ENCODE results near the gene FADD. TPM values are rescaled to one million over a fixed set of nuclear protein-coding genes. Genes with fewer than 3 reads are reported as not detected.
A peak's percentile ranks its signal among the peaks of the same experiment; 100 is the strongest.
"Not testable (repeated sequence)": the region's sequence is repeated elsewhere in the genome, so short reads cannot be mapped to it uniquely, and the experiment has no call there.

FADD gene
- total and polyA plus RNA-seq, 2 donors (not counting 3 experiments of a cell fraction or from before 2014, with no cell fraction given), result 35.4 to 45.1 TPM

- intact Hi-C loops (cut with micrococcal nuclease); H4K20me1 ChIP-seq (replicated peaks; ENCODE audit: control insufficient read depth, extremely low read depth, insufficient read depth, low read length); H3K27ac ChIP-seq (ENCODE audit: insufficient read depth, low read depth, low read length); H3K9me3 ChIP-seq (replicated peaks; ENCODE audit: control insufficient read depth, insufficient read depth, low read length); dilution Hi-C loops (cut with MboI; ENCODE audit: extremely low pct_ligation_motif_present, low sequenced_read_pairs); BruUV-seq (replicated peaks); DNase-seq (ENCODE audit: low read depth, low spot score); H3K36me3 ChIP-seq (ENCODE audit: control insufficient read depth in 2 of 2, extremely low read depth in 1 of 2, insufficient read depth in 2 of 2, low read length in 2 of 2); FAIRE-seq; H3K27me3 ChIP-seq (ENCODE audit: control insufficient read depth in 2 of 2, insufficient read depth in 2 of 2, low read length in 2 of 2); POLR2A ChIA-PET; H3K4me2 ChIP-seq (ENCODE audit: insufficient read depth, low read length); H3K9ac ChIP-seq (replicated peaks; ENCODE audit: extremely low read depth, insufficient read depth, low read length); H3K9me1 ChIP-seq (replicated peaks; ENCODE audit: control insufficient read depth, extremely low read depth, insufficient read depth, low read length); H2AFZ ChIP-seq (ENCODE audit: low read depth, low read length); H3K4me3 ChIP-seq (replicated peaks in 1 of 3; ENCODE audit: insufficient read depth in 1 of 3, low read depth in 1 of 3, low read length in 3 of 3): not testable (repeated sequence)
- CTCF ChIA-PET, result interaction anchor here (1.0 to 1.8 kb wide), 2 partner anchors 282 to 286 kb away, joined by 3 to 7 read pairs; no protein-coding TSS in a partner anchor
- peaks cover 13% of the 10 kb centered on the region for H3K4me1 ChIP-seq (ENCODE audit: control insufficient read depth, extremely low read depth, insufficient read depth, low read length)
- peaks cover 21% of the 10 kb centered on the region for H3K79me2 ChIP-seq (ENCODE audit: control insufficient read depth, insufficient read depth, low read length)
Measured at GRCh38 chr11:70201047-70201446, 2.0 kb upstream of the FADD start.

- CTCF ChIA-PET, result interaction anchor here (3.4 kb wide), 1 partner anchor 10 kb away, joined by 10 read pairs; no protein-coding TSS in a partner anchor
- Histone ChIP-seq H3K27ac (ENCODE audit: insufficient read depth, low read depth, low read length) (no peak overlapping the region), H3K79me2 (ENCODE audit: control insufficient read depth, insufficient read depth, low read length) (peaks cover 32% of the 10 kb centered on the region), H3K9me1 (replicated peaks; ENCODE audit: control insufficient read depth, extremely low read depth, insufficient read depth, low read length) (no peaks in the 10 kb centered on the region), H3K9ac (replicated peaks; ENCODE audit: extremely low read depth, insufficient read depth, low read length) (peak overlapping the region; percentile 97), H3K36me3 (ENCODE audit: control insufficient read depth in 2 of 2, extremely low read depth in 1 of 2, insufficient read depth in 2 of 2, low read length in 2 of 2) (peaks cover 2 to 9% of the 10 kb centered on the region in 2 experiments), H3K4me2 (ENCODE audit: insufficient read depth, low read length) (peak overlapping the region; percentile 74), H2AFZ (ENCODE audit: low read depth, low read length) (peak overlapping the region; percentile 89), H3K4me3 (replicated peaks in 1 of 3; ENCODE audit: insufficient read depth in 1 of 3, low read depth in 1 of 3, low read length in 3 of 3) (peak overlapping the region in 2 of 3 experiments; percentile 79 to 86), H3K4me1 (ENCODE audit: control insufficient read depth, extremely low read depth, insufficient read depth, low read length) (peaks cover 13% of the 10 kb centered on the region), H3K9me3 (replicated peaks; ENCODE audit: control insufficient read depth, insufficient read depth, low read length) (no peaks in the 10 kb centered on the region), H4K20me1 (replicated peaks; ENCODE audit: control insufficient read depth, extremely low read depth, insufficient read depth, low read length) (no peaks in the 10 kb centered on the region), H3K27me3 (ENCODE audit: control insufficient read depth in 2 of 2, insufficient read depth in 2 of 2, low read length in 2 of 2) (no peaks in the 10 kb centered on the region)
- POLR2A ChIA-PET, result no interaction called here
- DNase-seq (ENCODE audit: low read depth, low spot score) (no peak), FAIRE-seq (no peak)
- dilution Hi-C loops (cut with MboI; ENCODE audit: extremely low pct_ligation_motif_present, low sequenced_read_pairs) (no loop called here), intact Hi-C loops (cut with micrococcal nuclease) (no loop called here)
- TF ChIP-seq CTCF (IDR thresholded peaks at IDR 0.05; ENCODE audit: extremely low read depth in 1 of 2, insufficient read depth in 1 of 2, low read depth in 1 of 2, low read length in 2 of 2), result no peak
- TF ChIP-seq EZH2 (IDR thresholded peaks at IDR 0.05; ENCODE audit: borderline replicate concordance, low read depth, low read length, severe bottlenecking), result no peak
- no peak for TF ChIP-seq POLR2A (IDR thresholded peaks at IDR 0.05; ENCODE audit: low read depth, low read length)
- TF ChIP-seq, protein P1, sequence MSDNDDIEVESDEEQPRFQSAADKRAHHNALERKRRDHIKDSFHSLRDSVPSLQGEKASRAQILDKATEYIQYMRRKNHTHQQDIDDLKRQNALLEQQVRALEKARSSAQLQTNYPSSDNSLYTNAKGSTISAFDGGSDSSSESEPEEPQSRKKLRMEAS (IDR thresholded peaks at IDR 0.05; ENCODE audit: insufficient read depth, insufficient read length), result no peak
- no peak for TF ChIP-seq FOS (IDR thresholded peaks at IDR 0.05; ENCODE audit: borderline replicate concordance, insufficient read depth, low read length)
- BruUV-seq (replicated peaks), result no TSS peak
Measured at GRCh38 chr11:70201882-70202861, 924 bp upstream of the FADD start.

All from endothelial cell of umbilical vein (primary cell).